HG03558 (cell line): ENCODE data around the gene ZNF784.

ENCODE experiments used
- ATAC-seq: cut with Tn5 transposase; IDR thresholded peaks from one replicate; pipeline ENCODE4 v1.9.1; 2021; ENCODE audit warnings: moderate number of reproducible peaks; ENCODE audit not compliant: unreplicated experiment; ENCODE audit errors: extremely low read depth

Gene ZNF784

GRCh38 chr19:55644191-55644833, 19.9 kb upstream of the ZNF784 start:
- no peak for ATAC-seq

GRCh38 chr19:55643887-55644176, 19.5 kb upstream of the ZNF784 start:
- ATAC-seq = no peak

GRCh38 chr19:55643003-55643886, 18.9 kb upstream of the ZNF784 start, which contains the start of gene ZNF581:
ZNF581 (plus strand) TSS chr19:55643649; CDS start chr19:55644572, 923 bp downstream.
- ATAC-seq = no peak

- no peak for ATAC-seq
Measured at GRCh38 chr19:55642153-55643002, 18.0 kb upstream of the ZNF784 start.

GRCh38 chr19:55641426-55642152, 17.2 kb upstream of the ZNF784 start:
- ATAC-seq = no peak

GRCh38 chr19:55640577-55641425, 16.4 kb upstream of the ZNF784 start, which contains the start of gene ZNF580:
ZNF580 (plus strand) TSS chr19:55641002; CDS start chr19:55642509, 1,507 bp downstream.
- no peak for ATAC-seq

GRCh38 chr19:55640043-55640576, 15.7 kb upstream of the ZNF784 start:
- ATAC-seq = no peak

- ATAC-seq = no peak
Measured at GRCh38 chr19:55638864-55639359, 14.5 kb upstream of the ZNF784 start.

GRCh38 chr19:55637534-55637933, 13.2 kb upstream of the ZNF784 start:
- no peak for ATAC-seq

GRCh38 chr19:55636723-55637122, 12.4 kb upstream of the ZNF784 start:
- no peak for ATAC-seq

GRCh38 chr19:55635856-55636440, 11.6 kb upstream of the ZNF784 start:
- no peak for ATAC-seq

GRCh38 chr19:55635334-55635717, 11.0 kb upstream of the ZNF784 start:
- no peak for ATAC-seq

GRCh38 chr19:55633861-55634260, 9.5 kb upstream of the ZNF784 start:
- no peak for ATAC-seq

- no peak for ATAC-seq
Measured at GRCh38 chr19:55632463-55632834, 8.1 kb upstream of the ZNF784 start.

GRCh38 chr19:55626350-55626749, 2.0 kb upstream of the ZNF784 start:
- ATAC-seq = no peak

- ATAC-seq = no peak
Measured at GRCh38 chr19:55625004-55625326, 599 bp upstream of the ZNF784 start.

GRCh38 chr19:55623561-55623960, 805 bp downstream of the ZNF784 start:
- no peak for ATAC-seq

GRCh38 chr19:55623130-55623529, 1.2 kb downstream of the ZNF784 start:
- no peak for ATAC-seq
